ENCODE measurements around the gene FIZ1. TPM values are rescaled to one million over a fixed set of nuclear protein-coding genes. Genes with fewer than 3 reads are reported as not detected.

Gene FIZ1, protein sequence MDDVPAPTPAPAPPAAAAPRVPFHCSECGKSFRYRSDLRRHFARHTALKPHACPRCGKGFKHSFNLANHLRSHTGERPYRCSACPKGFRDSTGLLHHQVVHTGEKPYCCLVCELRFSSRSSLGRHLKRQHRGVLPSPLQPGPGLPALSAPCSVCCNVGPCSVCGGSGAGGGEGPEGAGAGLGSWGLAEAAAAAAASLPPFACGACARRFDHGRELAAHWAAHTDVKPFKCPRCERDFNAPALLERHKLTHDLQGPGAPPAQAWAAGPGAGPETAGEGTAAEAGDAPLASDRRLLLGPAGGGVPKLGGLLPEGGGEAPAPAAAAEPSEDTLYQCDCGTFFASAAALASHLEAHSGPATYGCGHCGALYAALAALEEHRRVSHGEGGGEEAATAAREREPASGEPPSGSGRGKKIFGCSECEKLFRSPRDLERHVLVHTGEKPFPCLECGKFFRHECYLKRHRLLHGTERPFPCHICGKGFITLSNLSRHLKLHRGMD
- polyA plus RNA-seq (ENCODE audit: insufficient read length in 4 of 4) = 10 to 100 TPM; 19.0 to 24.4 (median 19.7) TPM

DNA sequence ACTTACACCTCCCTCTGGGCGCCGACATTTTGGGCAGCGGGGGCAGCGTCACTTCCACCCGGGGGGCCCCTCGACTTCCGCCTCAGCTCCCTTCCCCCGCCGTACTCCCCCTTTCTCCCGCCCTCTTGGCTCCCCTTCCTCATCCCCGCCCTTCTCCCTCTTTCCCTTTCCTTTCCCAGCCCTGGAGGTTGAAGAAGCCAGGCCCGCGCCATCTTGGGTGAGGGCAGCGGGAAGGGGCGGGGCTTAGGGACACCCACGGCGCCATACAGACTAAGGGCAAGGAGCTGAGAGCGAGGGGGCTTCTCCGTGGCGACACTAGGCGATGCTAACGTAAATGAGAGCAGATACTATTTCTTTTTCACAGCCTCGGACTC is at the start of gene FIZ1:
Gene FIZ1, minus strand, starts transcription at position 50 of the 374 bp plus-strand sequence. CDS start 1,652 bp downstream, outside the sequence.
- peak; percentile 99 to 100 (median 99) for DNase-seq (ENCODE audit: low read depth in 4 of 4, low spot score in 3 of 4)

- no peak for DNase-seq (ENCODE audit: low read depth in 4 of 4, low spot score in 3 of 4)
These were observed 49.4 kb upstream of the FIZ1 start for GRCh38 chr19:55648585-55649267.

DNA sequence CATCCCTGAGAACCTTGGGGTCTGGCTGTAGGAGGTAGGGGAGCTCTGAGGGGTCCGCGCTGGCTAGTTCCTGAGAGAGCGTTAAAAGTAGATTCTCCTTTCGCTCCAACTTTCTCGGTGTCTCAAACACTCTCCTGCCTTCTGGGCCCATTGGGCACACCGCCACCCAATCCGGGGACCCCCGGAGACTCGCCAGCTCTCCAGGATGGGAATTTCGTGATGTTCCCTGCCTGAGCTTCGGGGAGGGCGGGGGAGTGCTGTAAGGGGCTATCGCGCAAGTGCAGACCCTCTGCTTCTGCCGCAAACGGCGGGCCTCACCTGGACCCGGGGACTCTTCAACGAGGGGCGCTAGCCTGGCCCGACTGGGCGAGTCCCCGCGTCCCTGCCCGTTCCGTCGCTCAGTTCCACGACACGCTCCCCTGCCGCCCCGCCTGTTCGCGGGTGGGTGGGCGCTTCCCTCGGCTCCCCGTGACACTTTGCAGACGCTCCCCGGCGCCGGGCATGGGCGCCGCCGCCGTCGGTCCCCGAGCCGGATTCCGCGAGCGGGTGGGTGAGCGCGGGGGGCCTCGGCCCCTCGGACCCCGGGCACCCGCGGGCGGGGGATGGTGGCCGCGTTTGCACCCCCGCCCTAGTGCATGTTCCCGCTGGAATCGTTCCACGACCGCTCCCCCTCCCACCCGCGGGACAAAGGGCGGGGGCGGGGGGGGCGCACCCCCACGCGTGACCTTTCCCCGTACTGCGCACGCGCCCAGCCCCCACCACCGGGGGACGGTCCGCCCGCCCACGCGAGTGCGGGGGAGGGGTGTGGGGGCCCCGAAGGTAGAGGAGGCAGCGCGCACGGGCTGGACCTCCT is 48.6 kb upstream of the FIZ1 start, which contains the start of gene CCDC106:
Gene CCDC106, plus strand, starts transcription at position 481 of the 853 bp plus-strand sequence. CDS start 835 bp downstream, outside the sequence.
- DNase-seq (ENCODE audit: low read depth in 4 of 4, low spot score in 3 of 4) = peak in 2 of 4 donors; percentile 66 to 68

GRCh38 chr19:55646889-55647731 is 47.8 kb upstream of the FIZ1 start:
- no peak for DNase-seq (ENCODE audit: low read depth in 4 of 4, low spot score in 3 of 4)

DNA sequence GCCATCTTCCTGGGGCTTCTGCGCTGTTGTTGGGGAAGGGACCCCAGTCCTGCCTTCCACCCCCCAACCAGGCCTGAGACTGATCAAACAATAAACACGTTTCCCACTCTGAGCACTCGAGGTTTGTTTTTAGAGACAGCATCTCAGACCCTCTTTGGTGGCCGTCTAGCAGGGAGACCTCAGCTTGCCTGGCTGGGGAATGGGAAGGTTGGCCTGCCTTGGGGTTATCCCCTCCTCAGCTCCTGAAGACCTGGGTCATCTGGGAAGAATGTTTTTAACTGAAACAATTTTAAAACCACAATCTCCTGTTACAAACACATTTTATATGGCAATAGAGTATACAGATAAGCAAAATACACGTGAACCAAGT is 46.2 kb upstream of the FIZ1 start:
- no peak for DNase-seq (ENCODE audit: low read depth in 4 of 4, low spot score in 3 of 4)

DNA sequence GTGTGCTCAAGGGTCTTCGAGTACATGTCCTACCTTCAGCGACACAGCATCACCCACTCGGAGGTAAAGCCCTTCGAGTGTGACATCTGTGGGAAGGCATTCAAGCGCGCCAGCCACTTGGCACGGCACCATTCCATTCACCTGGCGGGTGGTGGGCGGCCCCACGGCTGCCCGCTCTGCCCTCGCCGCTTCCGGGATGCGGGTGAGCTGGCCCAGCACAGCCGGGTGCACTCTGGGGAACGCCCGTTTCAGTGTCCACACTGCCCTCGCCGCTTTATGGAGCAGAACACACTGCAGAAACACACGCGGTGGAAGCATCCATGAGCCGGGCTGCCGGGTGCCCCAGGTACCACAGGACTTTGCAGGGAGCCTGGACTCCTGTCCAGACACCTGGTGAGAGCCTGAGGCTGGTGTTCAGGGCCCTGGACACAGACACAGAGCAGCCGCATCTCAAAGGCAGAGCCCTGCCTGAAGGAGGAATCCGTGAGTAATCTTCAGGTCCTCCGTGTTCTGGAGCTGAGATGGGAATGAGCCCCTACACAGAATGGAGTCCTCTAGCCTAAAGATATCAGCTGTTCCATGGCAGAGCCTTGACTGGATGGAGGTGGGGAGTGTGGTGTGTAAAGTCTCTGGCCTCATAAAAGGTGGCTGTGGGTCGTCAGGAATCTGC is 45.7 kb upstream of the FIZ1 start:
- no peak for DNase-seq (ENCODE audit: low read depth in 4 of 4, low spot score in 3 of 4)

DNA sequence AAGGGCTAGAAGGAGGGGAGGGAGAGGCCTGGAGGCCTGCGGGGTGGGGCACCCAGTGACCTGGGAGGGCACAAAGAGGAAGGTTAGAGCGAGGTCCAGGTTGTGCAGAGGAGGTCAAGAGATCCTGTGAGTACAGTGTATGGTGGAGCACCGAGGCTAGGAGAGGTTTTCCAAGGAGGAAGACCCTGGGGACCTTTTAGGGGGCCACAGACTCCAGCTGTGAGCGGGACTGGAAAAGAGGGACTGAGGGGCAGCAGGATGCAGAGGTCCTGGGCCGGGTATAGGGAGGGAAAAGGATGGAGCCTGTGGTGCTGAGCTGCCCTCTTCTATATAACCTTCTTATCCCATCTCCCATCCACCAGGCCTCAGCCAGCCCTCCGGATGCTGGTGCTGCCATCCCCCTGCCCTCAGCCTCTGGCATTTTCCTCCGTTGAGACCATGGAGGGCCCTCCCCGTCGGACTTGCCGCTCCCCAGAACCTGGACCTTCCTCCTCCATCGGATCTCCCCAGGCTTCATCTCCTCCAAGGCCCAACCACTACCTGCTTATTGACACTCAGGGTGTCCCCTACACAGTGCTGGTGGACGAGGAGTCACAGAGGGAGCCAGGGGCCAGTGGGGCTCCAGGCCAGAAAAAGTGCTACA is 45.0 kb upstream of the FIZ1 start:
- DNase-seq (ENCODE audit: low read depth in 4 of 4, low spot score in 3 of 4) = no peak

DNA sequence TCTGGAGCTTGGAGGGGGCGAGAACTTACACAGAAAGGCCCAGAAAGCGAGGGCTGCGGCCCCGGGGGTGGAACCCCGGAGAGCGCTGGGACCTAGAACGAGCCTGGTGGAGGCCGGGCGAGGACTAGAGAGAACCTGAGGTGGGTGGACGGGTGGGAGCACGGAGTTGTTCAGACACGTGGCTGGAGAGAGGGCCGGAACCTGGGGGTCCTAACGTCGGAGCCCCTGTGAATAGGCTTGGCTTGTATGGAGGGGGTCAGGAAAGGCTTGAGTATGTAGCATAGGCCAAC is 44.5 kb upstream of the FIZ1 start:
- DNase-seq (ENCODE audit: low read depth in 4 of 4, low spot score in 3 of 4) = no peak

DNA sequence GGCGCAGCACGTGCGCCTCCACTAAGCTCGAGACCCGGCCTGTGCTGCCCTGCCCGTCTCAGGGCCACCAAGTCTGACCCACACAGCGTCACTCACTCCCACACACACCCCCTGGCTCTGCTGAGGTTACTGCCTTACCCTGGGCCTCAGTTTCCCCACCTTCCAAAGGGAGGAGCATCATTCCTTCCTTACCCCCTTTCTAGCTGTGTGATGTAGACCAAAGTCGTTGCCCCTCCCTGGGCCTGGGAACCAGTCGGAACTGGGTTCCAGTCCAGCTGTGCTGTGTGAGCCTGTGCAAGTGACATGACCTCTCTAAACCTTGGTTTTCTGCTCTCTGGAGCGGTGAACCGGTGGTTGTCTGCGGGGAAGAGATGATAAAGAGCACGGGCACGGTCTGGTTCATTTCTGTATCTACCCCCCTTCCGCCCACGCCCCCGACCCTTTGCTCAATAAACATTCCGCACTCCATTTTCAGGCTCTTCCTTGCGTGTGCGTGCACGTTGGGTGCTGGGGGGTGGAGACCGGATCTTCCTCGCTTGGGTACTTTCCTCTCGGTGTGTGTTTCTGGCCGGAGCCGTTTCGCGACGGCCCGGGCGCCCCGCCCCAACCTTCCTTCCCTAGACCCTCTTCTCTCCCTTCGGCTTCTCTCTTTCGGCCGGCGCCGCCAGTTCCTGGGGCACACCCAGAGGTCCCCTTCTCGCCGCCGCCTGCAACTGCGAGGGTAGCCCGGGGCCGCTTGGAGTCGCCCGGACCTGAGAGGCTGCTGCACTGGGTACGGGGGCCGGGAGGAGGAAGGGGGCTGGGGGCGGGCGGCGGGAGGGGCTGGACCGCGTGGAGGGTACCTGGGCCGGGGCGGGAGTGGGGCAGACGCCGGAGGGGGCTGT is 43.9 kb upstream of the FIZ1 start, which contains the start of gene ZNF581:
Gene ZNF581, plus strand, starts transcription at position 647 of the 884 bp plus-strand sequence. CDS start 923 bp downstream, outside the sequence.
- no peak for DNase-seq (ENCODE audit: low read depth in 4 of 4, low spot score in 3 of 4)

GRCh38 chr19:55642153-55643002 is 43.1 kb upstream of the FIZ1 start:
- no peak for DNase-seq (ENCODE audit: low read depth in 4 of 4, low spot score in 3 of 4)

DNA sequence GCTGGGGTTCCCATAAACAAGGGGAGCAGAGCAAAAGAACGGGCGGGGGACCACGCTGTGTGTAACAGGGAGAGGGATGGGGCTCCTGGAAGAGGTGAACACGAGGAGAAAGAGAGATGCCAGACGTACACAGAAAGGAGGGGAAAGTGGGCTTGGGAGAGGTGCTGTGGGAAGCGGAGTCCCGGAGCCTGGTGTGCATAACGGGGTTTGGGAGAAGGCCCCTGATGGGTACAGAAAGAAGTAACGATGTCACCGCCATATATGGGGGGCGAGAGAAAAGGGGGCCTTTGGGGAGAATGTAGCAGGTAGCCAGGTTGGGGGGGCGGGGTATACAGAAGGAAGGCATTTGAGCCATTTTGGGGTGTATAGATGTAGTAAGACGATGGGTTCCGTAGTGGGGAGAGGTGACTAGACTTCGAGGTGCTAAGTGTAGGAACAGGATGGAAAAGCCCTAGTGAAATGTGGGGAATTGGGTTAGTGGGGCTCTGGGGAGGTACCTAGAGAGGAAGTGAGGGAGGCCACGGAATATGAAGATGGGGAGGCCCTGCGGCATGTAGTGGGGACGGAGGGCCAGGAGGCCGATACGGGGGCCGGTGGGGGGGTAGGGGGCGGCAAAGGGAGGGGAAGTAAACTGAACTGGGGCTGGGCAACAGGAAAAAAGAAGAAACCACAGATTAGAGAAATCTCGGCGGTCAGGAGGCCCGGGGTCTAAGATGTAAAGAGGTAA is 42.3 kb upstream of the FIZ1 start:
- no peak for DNase-seq (ENCODE audit: low read depth in 4 of 4, low spot score in 3 of 4)

DNA sequence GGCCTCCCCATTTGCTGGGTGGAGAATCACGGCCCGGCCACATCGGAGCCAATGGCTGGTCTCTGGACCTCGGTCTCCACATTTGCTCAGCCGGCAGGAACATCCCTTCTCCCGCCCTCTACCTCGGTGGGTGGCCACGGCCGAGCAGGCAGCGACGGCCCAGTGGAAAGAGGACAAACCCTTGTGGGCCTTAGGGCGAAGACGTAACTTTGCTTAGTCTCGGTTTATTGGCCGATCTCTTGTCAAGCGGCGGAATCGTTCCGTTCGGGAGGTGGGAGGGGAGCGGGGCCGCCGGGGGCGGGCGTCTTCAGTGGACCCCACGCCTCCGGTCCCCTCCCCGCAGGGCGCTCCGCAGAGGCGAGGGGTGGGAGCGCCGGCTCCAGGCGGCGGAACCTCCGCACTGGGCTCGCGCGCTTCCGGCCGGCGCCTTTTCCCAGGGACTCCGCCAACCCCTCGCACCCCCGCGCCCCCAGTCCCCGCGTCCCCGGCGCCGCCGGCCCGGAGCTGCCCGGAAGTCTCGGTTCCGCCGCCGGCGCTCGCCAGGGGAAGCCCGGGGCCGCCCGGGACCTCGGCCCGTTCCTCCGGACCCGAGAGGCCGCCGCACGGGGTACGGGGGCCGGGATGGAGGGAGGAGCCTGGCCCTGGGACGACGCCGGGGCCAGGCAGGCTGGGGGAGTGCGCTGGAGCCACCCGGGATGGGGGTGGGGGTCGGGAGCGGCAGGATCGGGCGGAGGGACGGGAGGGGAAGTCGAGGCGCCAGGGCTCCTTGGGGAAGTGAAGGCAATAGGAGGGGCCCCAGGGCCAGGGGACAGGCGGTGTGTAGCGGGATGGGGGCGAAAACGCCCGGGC is 41.5 kb upstream of the FIZ1 start, which contains the start of gene ZNF580:
Gene ZNF580, plus strand, starts transcription at position 426 of the 849 bp plus-strand sequence. CDS start 1,507 bp downstream, outside the sequence.
- DNase-seq (ENCODE audit: low read depth in 4 of 4, low spot score in 3 of 4) = no peak

DNA sequence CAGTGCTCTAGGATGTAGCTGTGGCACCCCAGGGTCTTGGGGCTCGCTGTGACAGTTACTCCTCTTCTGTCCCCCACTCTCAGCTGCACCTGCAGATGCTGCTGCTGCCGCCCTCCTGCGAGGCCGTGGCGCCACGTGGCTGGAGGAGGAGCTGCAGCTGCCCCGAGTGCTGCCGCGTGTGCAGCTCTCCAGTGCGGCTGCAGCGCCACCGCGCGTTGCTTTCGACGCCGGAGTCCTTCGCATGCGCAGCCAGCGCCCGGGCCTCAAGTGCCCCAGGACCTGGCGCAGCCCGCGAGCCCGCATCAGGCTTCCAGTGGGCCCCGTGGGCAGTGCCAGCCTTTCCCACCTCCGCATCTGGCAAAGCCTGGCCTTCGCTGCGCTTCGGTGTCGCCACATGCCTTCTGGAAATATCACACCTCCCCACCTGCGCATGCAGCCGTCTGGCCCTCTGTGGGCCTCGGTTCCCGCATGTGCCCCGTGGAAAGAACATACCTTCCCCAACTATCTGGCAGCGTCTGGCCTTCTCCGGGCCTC is 40.8 kb upstream of the FIZ1 start:
- DNase-seq (ENCODE audit: low read depth in 4 of 4, low spot score in 3 of 4) = no peak

GRCh38 chr19:55638864-55639359 is 39.6 kb upstream of the FIZ1 start:
- DNase-seq (ENCODE audit: low read depth in 4 of 4, low spot score in 3 of 4) = no peak

DNA sequence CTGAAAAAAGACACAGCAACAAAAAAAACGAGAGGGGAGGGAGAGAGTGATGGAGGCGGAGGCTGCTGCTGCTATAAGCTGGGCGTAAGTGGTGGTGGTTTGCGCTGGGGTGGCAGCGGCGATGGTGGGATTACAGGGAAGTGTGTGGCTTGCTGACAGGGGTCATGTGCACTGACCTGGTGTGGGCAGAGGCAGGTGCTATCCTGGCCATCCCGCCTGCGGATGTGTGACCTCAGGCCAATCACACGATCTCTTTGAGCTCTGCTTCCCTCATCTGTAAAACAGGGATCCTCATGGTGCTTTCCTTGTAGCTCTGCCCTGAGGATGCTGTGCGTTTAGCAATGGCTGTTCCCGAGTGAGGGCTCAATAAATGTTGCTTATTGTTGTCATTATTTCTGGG is 38.2 kb upstream of the FIZ1 start:
- no peak for DNase-seq (ENCODE audit: low read depth in 4 of 4, low spot score in 3 of 4)

Data from left renal pelvis (tissue), 4 donors.